ENCODE results near the gene SEMA3E. TPM values are rescaled to one million over a fixed set of nuclear protein-coding genes. Genes with fewer than 3 reads are reported as not detected.

Gene SEMA3E
- total RNA-seq, 2 experiments from 2014 or later, result not detected

DNA sequence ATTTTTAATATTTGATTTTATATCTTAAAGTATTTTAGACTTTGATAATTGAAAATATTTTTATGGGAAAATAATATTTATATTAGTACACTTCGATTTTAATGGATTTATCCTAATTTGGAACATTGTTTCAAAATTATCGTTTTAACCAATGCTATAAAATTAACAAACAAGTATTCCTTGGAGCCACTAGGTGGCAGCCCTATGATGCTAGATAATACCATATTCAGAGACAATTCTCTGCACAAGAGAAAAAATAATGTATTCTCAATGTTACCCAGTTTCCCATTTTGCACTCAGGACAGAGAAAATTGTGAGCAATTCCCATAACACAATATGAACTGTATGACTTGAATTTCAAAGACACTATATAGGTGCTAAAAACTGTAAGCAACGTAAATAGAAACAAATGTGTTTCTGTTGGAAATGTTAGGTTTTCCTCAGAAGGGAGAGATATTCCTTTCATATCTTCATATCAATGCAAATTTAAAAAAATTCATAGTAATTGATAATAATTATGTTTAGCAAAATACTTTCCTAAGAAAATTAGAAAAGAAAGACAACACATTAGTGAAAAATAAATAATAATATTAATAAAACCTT, 237.8 kb downstream of the SEMA3E start:
- H3K9me3 Mint-ChIP-seq, result peaks cover 3% of the 10 kb centered on the region
- CTCF ChIA-PET, result no interaction called here

DNA sequence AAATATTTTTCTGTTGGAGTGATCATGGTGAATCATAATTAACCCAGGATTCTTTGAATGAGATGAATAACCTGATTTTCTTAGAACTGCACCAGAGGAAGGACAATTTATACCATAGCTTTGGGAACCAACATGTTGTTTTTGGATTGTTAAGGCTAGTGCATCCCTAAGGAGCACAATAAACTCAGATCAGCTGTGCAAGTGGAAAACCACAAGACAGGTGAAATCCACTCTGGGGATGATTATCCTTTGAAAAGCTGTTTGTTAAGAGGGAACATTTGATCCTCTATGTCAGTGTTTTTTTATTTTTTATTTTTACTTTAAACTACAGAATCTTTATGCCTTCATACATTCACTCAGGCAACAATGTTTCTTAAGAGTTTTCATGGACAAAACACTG, 254.2 kb downstream of the SEMA3E start:
- POLR2A ChIA-PET, result no interaction called here
- Mint-ChIP-seq H3K4me3 (no peak overlapping the region), H3K27me3 (no peaks in the 10 kb centered on the region), H3K4me1 (ENCODE audit: low read depth) (no peaks in the 10 kb centered on the region), H3K9me3 (peaks cover 3% of the 10 kb centered on the region), H3K36me3 (no peaks in the 10 kb centered on the region), H3K27ac (no peak overlapping the region)
- DNase-seq, result no peak
- intact Hi-C loops (cut with micrococcal nuclease), result no loop called here
- CTCF ChIA-PET, result no interaction called here

More for the DNA sequence above, 237.8 kb downstream of the SEMA3E start:
- Mint-ChIP-seq H3K4me1 (ENCODE audit: low read depth) (no peaks in the 10 kb centered on the region), H3K27ac (no peak overlapping the region), H3K27me3 (no peaks in the 10 kb centered on the region), H3K4me3 (no peak overlapping the region), H3K36me3 (no peaks in the 10 kb centered on the region)
- POLR2A ChIA-PET, result no interaction called here
- no peak for DNase-seq
- intact Hi-C loops (cut with micrococcal nuclease), result loop anchor here (2.0 to 5.0 kb wide), 3 partner anchors 244 to 1611 kb away; no protein-coding TSS in a partner anchor

DNA sequence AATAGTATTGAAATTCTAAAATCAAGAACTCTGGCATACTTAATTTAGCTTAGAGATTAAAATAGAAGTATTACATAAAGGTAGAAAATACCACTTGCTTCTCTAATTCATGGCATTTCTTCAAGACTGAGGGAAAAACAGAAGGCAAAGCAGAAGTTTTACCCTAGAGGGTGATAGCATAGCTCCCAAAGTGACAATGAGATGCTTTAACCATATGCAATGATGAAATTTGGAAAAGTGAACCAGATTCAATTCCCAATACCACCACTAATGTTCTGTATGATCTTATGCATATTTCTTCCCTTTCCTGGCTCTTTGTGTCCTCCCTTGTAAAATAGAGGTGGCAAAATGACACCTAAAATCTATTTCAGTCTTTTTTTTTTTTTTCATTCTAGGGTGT, 260.5 kb downstream of the SEMA3E start:
- Mint-ChIP-seq H3K27ac (no peak overlapping the region), H3K4me3 (no peak overlapping the region), H3K27me3 (no peaks in the 10 kb centered on the region), H3K36me3 (no peaks in the 10 kb centered on the region), H3K4me1 (ENCODE audit: low read depth) (no peaks in the 10 kb centered on the region), H3K9me3 (peaks cover 3% of the 10 kb centered on the region)
- ChIA-PET POLR2A (no interaction called here), CTCF (no interaction called here)
- no peak for DNase-seq
- intact Hi-C loops (cut with micrococcal nuclease), result no loop called here

DNA sequence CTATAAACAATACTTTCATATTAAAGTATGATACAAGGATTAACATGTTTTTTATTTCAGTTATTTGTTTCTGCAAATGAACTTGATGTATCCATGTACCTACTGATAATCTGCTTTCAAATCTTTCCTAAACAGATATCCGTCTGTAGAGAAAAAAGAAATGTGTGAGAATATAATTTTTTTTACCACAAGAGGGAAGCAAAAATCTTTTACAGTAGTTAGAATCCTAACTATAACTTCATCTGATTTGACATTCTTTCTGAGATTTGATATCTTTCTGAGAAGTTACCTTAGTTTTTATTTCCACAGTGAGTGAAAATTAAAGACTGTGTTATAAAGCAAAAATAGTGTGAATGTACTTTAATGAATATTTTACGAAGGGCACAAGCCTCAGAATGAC, 282.3 kb downstream of the SEMA3E start:
- POLR2A ChIA-PET, result no interaction called here
- no peaks in the 10 kb centered on the region for H3K4me1 Mint-ChIP-seq (ENCODE audit: low read depth)
- H3K4me3 Mint-ChIP-seq, result no peak overlapping the region
- no peaks in the 10 kb centered on the region for H3K36me3 Mint-ChIP-seq
- H3K27ac Mint-ChIP-seq, result no peak overlapping the region
- H3K9me3 Mint-ChIP-seq, result peaks cover 2% of the 10 kb centered on the region
- intact Hi-C loops (cut with micrococcal nuclease), result no loop called here
- DNase-seq, result no peak
- CTCF ChIA-PET, result no interaction called here
- H3K27me3 Mint-ChIP-seq, result no peaks in the 10 kb centered on the region

DNA sequence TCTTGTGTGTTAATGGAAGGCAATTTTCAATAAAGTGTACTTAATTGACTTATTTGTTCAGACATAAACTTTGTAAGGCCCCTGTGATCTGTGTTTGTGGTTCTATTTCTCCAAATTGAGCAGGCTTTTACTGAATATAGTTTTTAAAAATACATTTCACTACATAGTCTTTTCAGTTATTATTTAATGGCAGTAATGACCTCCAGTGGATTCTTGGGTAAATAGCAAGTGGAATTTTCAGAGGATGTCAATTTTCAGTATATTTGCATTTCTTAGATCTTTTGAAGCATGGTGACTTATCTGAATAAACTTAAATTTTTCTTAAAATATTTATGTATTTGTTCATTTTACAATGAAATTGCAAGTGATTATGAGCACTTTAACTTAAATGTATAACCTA, 283.2 kb downstream of the SEMA3E start:
- CTCF ChIA-PET, result no interaction called here
- POLR2A ChIA-PET, result no interaction called here
- no peak for DNase-seq
- H3K9me3 Mint-ChIP-seq, result peaks cover 2% of the 10 kb centered on the region
- H3K4me3 Mint-ChIP-seq, result no peak overlapping the region
- H3K36me3 Mint-ChIP-seq, result no peaks in the 10 kb centered on the region
- H3K27ac Mint-ChIP-seq, result no peak overlapping the region
- no peaks in the 10 kb centered on the region for H3K4me1 Mint-ChIP-seq (ENCODE audit: low read depth)
- H3K27me3 Mint-ChIP-seq, result no peaks in the 10 kb centered on the region
- intact Hi-C loops (cut with micrococcal nuclease), result no loop called here

DNA sequence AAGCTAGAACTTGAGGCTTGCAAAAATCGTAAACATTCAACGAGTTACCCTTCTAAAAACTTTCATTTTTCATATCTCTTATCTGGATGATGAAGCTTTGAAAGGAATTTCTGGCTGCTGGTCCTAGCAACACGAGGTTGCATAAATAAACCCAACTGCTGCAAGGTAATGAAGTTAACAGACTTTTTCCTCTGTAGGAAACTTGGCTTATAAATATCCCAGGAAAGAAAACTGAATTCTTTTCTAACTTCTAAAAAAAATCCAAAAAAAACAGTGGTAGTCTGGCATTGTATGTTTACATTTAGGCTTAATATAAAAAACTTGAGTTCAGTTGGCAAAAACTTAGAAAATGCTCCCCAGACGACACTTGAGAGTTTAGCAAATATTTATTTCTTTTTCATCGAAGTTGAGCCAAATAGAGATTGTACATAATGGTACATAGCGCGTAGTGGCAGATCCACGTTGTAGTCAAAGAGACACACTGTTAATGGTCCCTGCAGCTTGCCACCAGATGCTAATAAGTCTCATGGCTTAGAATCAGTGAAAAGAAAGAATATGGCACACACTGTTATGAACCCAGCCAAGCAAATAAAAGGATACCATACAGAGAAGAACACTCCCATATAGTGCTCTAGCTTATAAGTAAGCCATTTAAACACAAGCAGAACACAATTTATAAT, 285.9 kb downstream of the SEMA3E start:
- ChIA-PET POLR2A (no interaction called here), CTCF (no interaction called here)
- Mint-ChIP-seq H3K4me3 (no peak overlapping the region), H3K4me1 (ENCODE audit: low read depth) (no peaks in the 10 kb centered on the region), H3K36me3 (no peaks in the 10 kb centered on the region), H3K27me3 (no peaks in the 10 kb centered on the region), H3K9me3 (peaks cover 5% of the 10 kb centered on the region), H3K27ac (no peak overlapping the region)
- intact Hi-C loops (cut with micrococcal nuclease), result no loop called here
- DNase-seq, result no peak

DNA sequence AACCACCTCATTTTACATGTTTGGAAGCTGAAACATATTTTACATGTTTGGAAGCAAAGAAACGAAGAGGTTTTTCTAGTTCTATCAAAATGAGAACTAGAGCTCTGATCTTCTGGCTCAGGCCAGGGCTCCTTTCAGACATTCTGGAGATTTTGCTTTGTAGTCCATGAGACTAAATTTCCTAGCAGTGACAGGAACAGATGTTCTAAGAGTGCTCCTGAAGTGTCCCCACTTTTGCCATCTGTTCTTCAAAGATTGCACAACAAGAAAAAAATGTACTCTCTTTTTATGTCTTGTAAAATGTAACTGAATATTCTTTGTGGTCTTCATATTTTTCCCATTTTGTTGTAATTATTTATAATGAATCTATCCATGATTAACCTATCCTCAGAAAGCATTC, 289.8 kb downstream of the SEMA3E start:
- Mint-ChIP-seq H3K27ac (no peak overlapping the region), H3K9me3 (peaks cover 6% of the 10 kb centered on the region), H3K4me1 (ENCODE audit: low read depth) (no peaks in the 10 kb centered on the region), H3K36me3 (no peaks in the 10 kb centered on the region), H3K27me3 (no peaks in the 10 kb centered on the region), H3K4me3 (no peak overlapping the region)
- POLR2A ChIA-PET, result no interaction called here
- intact Hi-C loops (cut with micrococcal nuclease), result no loop called here
- DNase-seq, result no peak
- CTCF ChIA-PET, result no interaction called here

DNA sequence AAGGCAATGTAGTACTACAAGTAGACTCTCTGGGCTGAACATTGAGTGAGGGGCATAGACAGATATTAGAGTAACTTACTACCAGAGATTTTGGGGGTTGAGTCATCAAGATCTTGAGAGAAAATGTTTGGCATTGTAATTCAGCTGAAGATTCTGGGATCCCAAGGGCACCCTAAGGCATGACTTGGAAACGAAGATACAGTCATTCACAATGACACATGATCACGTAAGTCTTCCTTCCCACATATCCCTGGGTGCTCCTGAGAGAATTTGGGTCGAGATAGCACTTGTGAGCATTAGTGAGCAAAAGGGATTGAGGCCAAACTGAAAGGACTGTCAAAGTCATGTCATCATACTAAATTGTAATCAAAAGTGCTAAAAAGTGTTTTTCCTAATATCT, 293.8 kb downstream of the SEMA3E start:
- peaks cover 18% of the 10 kb centered on the region for H3K9me3 Mint-ChIP-seq
- H3K36me3 Mint-ChIP-seq, result no peaks in the 10 kb centered on the region
- CTCF ChIA-PET, result interaction anchor here (0.6 kb wide), 1 partner anchor 1143 kb away, joined by 4 read pairs; no protein-coding TSS in a partner anchor
- DNase-seq, result no peak
- intact Hi-C loops (cut with micrococcal nuclease), result no loop called here
- H3K27me3 Mint-ChIP-seq, result no peaks in the 10 kb centered on the region
- no peak overlapping the region for H3K27ac Mint-ChIP-seq
- H3K4me3 Mint-ChIP-seq, result no peak overlapping the region
- H3K4me1 Mint-ChIP-seq (ENCODE audit: low read depth), result no peaks in the 10 kb centered on the region
- POLR2A ChIA-PET, result no interaction called here

DNA sequence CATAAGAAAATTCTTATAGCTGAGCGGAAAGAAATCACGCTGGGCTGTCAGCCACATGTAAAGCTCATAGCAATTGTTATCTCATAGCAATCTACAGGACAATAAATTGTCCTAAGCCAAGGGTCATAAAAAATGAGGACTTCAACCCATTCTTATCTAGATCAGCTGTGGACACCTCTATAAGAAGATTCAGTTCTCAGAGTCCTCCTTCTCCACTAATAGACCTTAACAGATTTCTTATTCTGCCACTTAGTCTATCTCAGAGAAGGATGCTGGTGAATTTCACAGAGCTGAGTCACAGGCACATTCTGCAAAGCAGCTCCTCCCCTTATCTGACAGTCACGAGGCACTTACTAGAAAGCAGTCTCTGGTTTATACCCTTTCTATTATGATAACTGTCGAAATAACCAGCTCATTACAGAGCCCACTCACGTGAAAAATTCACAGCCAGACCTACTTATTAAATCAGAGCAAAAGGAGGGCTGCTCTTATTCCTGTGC, 300.9 kb downstream of the SEMA3E start:
- Mint-ChIP-seq H3K9me3 (peaks cover 30% of the 10 kb centered on the region), H3K36me3 (no peaks in the 10 kb centered on the region), H3K4me1 (ENCODE audit: low read depth) (no peaks in the 10 kb centered on the region), H3K4me3 (no peak overlapping the region), H3K27ac (no peak overlapping the region), H3K27me3 (no peaks in the 10 kb centered on the region)
- ChIA-PET POLR2A (no interaction called here), CTCF (no interaction called here)
- DNase-seq, result no peak
- intact Hi-C loops (cut with micrococcal nuclease), result no loop called here

DNA sequence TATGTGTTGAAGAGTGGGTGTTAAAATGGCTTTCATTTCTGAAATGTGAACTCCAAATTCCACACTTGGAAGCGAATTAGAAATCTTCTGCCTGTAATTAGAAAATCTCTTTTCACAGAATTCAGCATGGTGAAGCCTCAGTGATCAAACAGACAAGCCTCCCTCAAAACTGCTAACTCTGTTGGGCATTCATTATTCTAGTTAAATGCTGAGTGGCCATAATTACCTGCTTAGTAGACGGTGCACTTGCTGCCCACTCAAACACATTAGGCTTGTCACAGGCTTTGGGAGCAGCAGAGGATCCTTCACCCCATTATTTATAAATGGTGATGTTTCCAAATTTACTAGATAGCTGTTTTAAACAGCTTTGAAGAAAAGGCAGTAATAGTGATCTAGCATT, 309.0 kb downstream of the SEMA3E start:
- H3K9me3 Mint-ChIP-seq, result peaks cover 16% of the 10 kb centered on the region
- H3K4me3 Mint-ChIP-seq, result no peak overlapping the region
- POLR2A ChIA-PET, result no interaction called here
- no peak for DNase-seq
- intact Hi-C loops (cut with micrococcal nuclease), result no loop called here
- H3K4me1 Mint-ChIP-seq (ENCODE audit: low read depth), result no peaks in the 10 kb centered on the region
- no peaks in the 10 kb centered on the region for H3K36me3 Mint-ChIP-seq
- H3K27me3 Mint-ChIP-seq, result no peaks in the 10 kb centered on the region
- no peak overlapping the region for H3K27ac Mint-ChIP-seq
- CTCF ChIA-PET, result no interaction called here

DNA sequence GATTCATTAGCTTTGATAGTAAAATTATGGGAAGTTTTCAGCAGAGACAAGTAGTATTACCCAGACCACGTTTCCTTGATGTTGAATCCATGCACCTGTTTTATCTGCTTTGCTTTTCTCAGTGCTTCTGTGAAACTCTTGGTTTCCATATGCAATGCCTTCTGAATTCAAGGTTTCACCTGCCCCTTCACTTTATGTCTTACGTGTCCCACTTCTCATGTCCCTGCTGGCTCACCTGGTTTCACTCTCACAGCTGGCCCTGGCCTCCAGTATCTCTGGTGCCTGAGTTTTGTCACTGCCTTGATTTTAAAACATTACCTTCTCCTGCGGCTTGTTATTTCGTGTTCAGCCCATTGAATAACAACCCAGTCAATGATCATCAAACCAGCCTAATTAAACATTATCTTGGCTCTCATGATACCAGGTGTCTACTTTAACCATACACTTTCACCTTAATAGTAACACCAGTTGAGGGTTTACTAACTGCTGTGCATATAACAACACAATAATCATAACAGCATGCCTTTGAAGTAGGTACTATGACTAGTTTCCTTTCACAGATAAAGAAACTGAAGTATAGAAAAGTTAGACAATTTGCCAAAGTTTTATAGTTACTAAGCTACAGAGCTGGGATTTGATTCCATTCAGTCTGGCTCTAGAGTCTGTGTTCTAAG, 310.5 kb downstream of the SEMA3E start:
- DNase-seq, result no peak
- ChIA-PET POLR2A (no interaction called here), CTCF (no interaction called here)
- H3K4me1 Mint-ChIP-seq (ENCODE audit: low read depth), result no peaks in the 10 kb centered on the region
- no peaks in the 10 kb centered on the region for H3K36me3 Mint-ChIP-seq
- H3K27ac Mint-ChIP-seq, result no peak overlapping the region
- H3K9me3 Mint-ChIP-seq, result peaks cover 9% of the 10 kb centered on the region
- no peak overlapping the region for H3K4me3 Mint-ChIP-seq
- intact Hi-C loops (cut with micrococcal nuclease), result no loop called here
- H3K27me3 Mint-ChIP-seq, result no peaks in the 10 kb centered on the region

DNA sequence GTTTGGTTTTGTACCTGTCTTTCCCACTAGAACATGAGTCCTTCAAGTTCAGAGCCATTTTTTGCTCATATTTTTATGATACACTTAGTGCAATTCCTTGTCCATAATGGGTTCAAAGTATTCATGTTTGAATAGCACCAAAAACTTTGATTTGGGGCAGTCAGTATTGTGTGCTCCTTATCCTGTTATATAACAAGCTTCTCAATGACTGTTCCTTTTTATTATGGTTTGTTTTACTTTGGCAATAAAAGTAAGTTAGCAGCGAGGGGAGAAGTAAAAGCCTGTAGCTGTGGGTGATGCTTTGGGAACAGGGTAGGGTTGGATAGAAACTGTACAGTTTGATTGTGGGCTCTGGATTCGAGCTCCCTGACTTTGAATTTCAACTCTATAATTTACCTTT, 311.9 kb downstream of the SEMA3E start:
- Mint-ChIP-seq H3K4me1 (ENCODE audit: low read depth) (no peaks in the 10 kb centered on the region), H3K27me3 (no peaks in the 10 kb centered on the region), H3K4me3 (no peak overlapping the region), H3K27ac (no peak overlapping the region), H3K36me3 (no peaks in the 10 kb centered on the region), H3K9me3 (peaks cover 5% of the 10 kb centered on the region)
- no peak for DNase-seq
- ChIA-PET POLR2A (no interaction called here), CTCF (no interaction called here)
- intact Hi-C loops (cut with micrococcal nuclease), result no loop called here

DNA sequence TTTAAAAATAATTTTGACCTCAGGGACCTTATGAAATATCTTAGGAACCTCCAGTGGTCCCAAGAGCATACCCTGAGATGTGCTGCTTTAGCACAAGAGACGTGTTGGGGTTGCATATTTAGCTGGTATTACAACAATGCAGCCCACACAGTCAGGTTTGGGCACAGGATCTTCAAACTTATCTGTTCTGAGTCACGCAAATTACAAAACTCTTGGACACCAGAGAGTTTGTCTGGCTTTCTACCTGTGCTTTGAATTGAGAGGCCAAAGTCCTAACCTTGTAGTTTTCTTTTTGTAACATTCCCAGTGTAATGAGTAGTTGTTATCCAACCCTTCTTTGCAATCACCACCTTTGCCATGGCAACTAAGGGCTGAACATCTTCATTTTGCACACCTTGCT, 322.7 kb downstream of the SEMA3E start:
- POLR2A ChIA-PET, result no interaction called here
- Mint-ChIP-seq H3K27ac (no peak overlapping the region), H3K9me3 (peaks cover 10% of the 10 kb centered on the region), H3K4me3 (no peak overlapping the region), H3K4me1 (ENCODE audit: low read depth) (no peaks in the 10 kb centered on the region), H3K27me3 (no peaks in the 10 kb centered on the region), H3K36me3 (no peaks in the 10 kb centered on the region)
- intact Hi-C loops (cut with micrococcal nuclease), result no loop called here
- CTCF ChIA-PET, result no interaction called here
- DNase-seq, result no peak

Data from activated CD4-positive, alpha-beta memory T cell treated with anti-CD3 and anti-CD28 coated beads for 36 hours (primary cell).